GM19324 (cell line): ENCODE data around the gene ASB2.

Experiments
- ATAC-seq: cut with Tn5 transposase; IDR thresholded peaks from one replicate; pipeline ENCODE4 v1.9.1; 2021; ENCODE audit warnings: mild to moderate bottlenecking, moderate library complexity; ENCODE audit not compliant: unreplicated experiment, low FRiP score

Gene ASB2

GRCh38 chr14:93930989-93931307 is 45.4 kb downstream of the ASB2 start:
- ATAC-seq: no peak

DNA sequence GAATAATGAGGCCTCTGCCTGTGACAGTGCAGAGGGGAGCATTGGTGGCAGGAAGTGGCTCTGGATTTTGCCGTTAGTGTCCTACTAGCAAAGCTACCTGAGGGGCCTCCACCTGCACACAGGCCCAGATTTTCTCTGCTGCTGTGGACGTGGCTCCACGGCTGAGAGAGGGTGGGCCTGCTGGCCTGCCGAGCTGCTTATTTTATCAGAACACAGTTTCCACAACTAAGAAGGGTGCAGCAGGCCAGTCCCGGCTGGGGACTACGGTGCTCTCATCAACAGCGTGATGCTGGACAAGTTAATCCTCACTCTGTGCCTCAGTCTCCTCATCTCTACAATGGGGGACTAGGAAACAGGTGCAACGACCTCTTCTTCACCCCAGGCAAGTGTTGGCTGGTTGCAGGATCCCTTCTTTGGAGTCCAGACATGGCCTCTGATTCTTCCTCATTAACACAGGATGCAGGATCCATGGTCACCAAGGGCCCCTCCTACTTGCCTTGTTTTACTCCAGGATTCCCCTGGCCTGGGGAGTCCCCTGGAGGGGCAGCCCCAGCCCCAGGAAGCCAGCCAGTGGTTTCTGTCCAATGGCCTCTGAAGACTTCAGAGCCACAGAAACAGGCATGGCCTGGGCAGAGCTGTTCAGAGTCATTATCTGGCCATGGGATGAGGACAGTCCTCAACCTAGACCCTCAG is 45.9 kb downstream of the ASB2 start:
- ATAC-seq: no peak

GRCh38 chr14:93929657-93930056 is 46.7 kb downstream of the ASB2 start:
- no peak for ATAC-seq

DNA sequence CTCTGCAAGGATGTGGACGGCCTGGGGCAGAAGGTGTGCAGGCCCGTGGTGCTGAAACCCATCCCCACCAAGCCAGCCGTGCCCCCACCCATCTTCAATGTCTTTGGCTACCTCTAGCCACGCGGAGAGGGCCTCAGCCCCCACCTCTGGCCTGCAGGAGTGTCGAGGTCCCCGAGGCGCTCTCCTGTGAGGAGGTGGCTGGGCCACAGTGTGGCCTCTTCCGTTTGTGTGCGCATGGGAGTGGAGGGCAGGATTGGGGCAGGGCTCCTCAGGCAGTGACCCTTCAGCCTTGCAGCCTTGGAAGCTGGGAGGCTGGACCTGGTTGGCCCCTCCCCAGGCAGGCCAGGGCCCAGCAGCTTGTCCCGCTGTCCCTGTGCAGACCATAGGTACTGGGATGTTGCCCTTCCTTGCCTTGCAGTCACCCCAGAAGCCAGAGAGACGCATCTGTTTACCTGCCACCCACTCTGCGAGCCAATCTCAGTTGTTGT is 47.3 kb downstream of the ASB2 start:
- ATAC-seq: no peak

- ATAC-seq: no peak
These were observed 48.0 kb downstream of the ASB2 start for GRCh38 chr14:93928184-93929047.

GRCh38 chr14:93927800-93928145 is 48.6 kb downstream of the ASB2 start:
- no peak for ATAC-seq

DNA sequence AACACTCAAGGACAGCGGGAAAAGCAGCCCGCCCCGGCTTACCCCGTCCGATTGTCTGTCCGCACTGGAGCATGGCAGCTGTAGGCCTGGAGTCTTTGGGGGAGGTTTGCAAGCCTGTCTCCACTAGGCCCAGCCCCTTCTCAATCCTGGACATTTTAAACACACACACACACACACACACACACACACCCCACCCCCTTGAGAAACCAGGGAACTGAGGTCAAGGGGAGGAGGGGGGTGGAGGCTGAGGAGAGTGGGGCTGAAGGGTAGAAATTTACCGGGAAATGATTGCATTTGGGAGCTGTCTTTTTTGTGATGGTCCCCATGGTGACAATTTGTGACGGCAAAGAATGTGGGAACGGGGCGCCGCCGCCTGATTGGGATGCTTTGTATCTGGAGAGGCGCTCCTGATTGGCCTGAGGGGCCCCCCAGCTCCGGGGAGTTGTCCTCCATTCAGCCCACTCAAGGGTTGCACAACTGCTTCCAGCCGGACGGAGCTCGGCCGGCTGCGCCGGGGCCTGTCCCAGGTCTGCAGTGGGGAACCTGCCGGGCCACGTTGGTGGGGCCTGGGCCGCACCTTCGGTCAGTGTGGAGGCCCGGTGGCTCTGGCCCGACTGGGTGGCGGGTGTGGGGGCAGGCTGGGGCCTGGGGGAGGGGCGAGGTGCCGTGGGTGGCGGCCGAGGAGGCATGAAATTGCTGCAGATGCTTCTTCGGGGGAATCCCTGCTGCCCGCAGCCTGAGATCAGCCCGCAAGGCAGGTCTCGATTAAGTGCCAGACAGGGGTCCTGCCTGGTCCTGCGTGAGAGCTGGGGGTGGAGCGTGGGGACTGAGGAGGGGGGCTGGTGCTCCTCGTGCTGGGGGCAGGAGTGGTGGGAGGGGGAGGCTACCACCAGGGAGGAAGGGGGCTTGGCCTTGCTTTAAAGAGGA is 49.2 kb downstream of the ASB2 start, which contains the start of gene FAM181A:
TSS of gene FAM181A (plus strand) at position 472 of the 927 bp plus-strand sequence. CDS start 942 bp downstream, outside the sequence.
- no peak for ATAC-seq

- ATAC-seq: no peak
These were observed 50.0 kb downstream of the ASB2 start for GRCh38 chr14:93926245-93926872.

GRCh38 chr14:93925374-93925895 is 50.9 kb downstream of the ASB2 start:
- no peak for ATAC-seq

DNA sequence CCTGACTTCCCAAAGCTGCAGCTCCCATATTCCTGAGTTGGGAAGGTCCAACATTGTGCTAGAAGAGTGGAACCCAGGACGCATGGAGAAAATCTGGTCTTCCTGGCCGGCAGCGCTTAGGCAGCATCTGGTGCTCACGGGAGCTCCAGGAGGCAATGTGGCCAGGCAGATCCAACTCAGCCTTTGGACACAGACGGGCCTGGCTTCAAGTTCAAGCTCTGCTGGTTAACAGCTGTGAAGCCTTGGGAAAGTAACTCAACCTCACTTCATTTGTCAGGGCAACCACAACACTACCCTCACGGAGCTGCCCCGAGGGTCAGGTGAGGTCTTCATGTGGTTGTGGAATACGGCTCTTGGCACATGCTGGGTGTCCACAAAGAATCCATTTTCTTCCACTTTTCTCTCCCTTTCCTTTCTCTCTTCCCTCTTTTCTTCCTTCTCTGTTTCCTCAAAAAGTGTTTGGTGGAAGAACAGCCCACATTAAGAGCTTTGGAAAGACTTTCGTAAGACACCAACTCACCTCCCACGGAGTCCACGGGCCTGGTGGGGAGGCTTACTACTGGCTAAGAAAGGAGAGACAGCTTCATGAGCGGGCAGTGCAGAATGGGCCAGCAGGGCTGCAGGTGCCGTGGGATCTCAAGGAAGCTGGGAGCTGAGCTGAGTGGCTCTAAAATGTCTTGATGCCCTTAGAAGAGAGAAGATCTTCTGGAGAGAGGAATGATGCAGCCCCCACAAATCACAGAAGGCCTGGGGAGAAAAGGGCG is 51.6 kb downstream of the ASB2 start:
- no peak for ATAC-seq

DNA sequence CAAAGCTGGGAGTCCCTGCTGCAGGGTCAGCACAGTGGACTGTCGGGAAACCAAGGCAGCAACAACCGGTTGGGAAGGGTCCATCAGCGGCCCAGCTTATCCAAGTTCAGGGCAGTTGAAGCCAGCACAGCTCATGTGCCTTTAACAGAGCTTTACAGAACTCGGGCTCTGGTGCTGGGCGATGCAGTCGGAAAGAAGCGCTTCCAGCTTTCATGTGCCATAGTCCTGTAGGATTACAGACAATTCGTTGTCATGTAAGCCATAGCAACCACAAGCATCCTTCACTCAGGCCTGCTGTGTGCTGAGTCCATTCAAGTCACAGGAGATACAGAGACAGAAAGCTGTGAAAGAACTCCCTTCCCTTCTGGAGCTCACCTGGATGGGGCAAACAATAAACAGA is 52.7 kb downstream of the ASB2 start:
- no peak for ATAC-seq

- no peak for ATAC-seq
These were observed 55.2 kb downstream of the ASB2 start for GRCh38 chr14:93921001-93921806.

DNA sequence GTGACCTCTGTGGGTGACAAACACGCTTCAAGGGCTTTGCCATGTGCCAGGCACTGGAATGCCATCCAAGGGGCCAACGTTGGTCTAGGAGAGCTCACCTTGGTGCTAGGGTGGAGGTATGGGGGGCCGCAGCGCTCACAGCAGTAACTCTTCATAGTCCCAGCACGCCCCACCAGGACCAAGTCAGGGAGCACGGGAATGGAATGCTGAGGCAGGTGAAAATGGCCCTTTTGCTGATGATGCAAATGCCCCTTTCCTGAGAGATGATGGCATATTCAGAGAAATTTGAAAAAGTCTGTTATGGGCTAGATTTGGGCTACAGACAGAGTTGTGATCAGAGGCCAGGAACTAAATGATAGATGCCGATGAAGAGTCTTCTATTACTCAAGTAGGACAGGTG is 59.2 kb downstream of the ASB2 start:
- ATAC-seq: no peak

DNA sequence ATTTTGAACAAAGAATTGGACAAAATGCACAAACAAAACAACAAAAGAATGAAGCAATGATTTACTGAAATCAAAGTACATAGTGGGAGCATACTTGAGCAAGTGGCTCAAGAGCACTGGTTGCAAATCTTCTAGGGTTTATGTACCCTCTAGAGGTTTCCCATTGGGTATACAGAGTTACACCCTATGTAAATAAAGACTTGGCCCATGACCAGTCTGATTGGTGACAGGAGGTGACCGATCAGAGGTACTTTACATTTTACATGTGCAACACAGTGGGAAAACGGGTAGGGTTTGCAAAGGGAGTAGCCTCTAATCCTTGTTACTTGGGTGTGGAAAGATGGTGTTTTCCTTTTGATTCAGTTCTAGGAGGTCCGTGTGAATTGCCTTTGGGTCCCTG is 59.9 kb downstream of the ASB2 start:
- no peak for ATAC-seq

DNA sequence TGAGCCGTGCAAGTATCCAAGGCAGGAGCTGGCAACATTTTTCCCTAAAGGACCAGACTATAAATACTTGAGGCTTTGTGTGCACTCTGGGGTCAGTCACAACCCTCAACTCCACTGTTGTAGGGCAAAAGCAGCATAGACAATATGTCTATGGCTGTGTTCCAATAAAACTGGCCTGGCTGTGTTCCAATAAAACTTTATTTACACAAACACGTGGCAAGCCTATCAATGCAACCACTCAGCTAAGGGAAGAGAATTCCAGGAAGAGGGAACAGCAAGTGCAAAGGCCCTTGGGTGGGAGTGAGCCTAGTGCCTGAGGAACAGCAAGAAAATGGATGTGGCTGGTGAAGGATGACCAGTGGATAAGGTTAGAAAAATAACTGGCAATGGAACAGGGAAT is 60.6 kb downstream of the ASB2 start:
- no peak for ATAC-seq

DNA sequence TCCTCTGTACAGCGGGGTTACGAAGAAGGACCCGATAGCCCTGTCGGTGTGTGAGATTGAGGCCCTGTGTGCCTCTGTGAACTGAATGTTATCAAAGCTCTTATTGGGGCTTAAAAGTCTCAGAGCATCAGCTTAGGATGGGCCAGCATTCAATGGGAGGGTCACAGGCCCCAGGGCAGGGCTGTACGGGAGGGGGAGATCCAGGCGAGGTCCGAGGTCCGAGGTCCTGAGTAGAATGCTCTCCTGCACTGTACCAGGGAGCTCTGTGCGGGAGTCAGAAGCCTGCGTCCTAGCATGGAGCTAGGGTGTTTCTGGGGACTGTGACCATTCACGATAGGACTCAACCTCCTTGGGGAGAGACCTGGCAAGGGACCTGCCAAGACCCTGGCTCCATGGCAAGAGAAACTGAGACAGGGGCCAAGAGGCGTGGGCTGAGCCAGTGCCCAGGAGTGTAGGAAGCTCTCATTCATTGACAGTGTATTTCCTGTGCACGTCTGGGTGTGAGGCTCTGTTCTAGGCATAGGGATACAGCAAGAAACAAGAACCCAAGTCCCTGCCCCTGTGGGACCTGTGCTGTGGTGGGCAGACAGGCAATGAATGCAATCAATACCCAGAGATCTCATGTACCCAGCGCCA is 61.2 kb downstream of the ASB2 start:
- ATAC-seq: no peak

DNA sequence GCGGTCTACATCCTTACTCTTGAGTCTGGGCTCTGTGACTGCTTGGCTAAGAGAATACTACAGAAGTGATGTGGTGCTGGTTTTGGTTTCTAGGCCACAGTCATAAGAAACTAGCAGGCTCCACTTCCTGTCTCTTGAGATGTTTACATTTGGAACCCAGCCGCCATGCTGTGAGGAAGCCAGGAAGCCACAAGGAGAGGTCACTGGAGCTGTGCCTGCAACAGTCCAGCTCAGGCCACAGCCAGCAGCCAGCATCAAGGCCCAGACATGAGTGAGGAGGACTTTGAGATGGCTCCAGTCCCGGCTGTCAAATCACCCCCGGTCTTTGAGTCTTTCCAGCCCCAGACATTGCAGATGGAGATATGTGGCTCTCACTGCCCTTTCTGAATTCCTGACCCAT is 62.1 kb downstream of the ASB2 start:
- ATAC-seq: no peak

GRCh38 chr14:93912782-93913181 is 63.6 kb downstream of the ASB2 start:
- ATAC-seq: no peak
